Measurements from ENCODE around the gene SPTB.
"Not testable (repeated sequence)": the region's sequence is repeated elsewhere in the genome, so short reads cannot be mapped to it uniquely, and the experiment has no call there.

The SPTB gene

GRCh38 chr14:64879635-64880220 is at the start of gene SPTB:
Gene SPTB, minus strand, starts transcription at chr14:64879907. Its CDS starts 56,813 bp downstream, at chr14:64823094.
- DNase-seq (ENCODE audit: low read depth in 2 of 2), result peak in 1 of 2 donors; percentile 43

DNA sequence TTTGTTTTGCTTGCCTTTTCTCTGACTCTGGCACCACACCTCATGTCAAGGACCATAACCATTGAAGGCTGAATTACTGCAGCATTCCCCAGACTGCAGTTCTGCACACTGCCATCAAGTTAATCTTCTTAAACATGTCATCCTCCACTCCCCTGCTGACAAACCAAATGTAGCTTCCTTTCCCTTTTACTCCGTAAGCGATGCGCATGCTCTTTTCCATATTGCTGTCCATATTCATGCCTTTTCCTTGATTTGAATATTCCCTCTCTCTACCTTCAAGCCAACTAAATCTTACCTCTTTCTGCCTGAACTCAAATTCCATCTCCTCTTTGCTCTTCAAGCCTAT is 49.3 kb upstream of the SPTB start:
- no peak for DNase-seq (ENCODE audit: low read depth in 2 of 2)

DNA sequence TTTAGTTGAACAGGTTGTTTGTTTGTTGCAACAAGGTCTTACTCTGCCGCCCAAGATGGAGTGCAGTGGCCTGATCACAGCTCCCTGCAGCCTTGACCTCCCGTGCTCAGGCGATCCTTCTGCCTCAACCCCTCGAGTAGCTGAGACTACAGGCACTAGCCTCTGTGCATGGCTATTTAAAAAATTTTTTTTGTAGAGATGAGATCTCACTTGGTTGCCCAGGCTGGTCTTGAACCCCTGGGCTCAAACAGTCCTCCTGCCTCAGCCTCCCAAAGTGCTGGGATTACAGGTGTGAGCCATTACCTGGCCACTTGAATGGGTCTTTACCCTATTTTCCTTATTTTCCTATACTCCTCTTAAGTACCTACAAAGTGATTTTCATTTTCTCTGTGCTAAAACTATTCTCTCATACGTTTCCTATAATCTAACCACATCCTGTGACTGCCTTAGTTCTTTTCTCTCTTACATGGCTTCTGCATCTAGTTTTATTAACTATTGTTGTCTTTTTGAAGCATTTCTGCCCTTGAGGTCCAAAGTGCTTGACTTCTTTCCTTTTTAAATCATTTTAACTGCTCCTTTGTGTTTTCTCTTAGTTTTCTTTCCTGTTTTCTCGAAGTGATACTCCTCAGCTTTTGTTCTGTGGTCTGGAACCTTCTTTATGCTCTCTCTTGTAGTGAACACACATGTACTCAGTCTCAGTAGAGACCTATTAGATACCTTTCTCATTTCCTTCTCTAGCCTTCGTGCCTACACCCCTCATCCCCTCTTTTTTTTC is 48.7 kb upstream of the SPTB start:
- DNase-seq (ENCODE audit: low read depth in 2 of 2), result no peak

- no peak for DNase-seq (ENCODE audit: low read depth in 2 of 2)
Measured at GRCh38 chr14:64927031-64927430, 47.3 kb upstream of the SPTB start.

DNA sequence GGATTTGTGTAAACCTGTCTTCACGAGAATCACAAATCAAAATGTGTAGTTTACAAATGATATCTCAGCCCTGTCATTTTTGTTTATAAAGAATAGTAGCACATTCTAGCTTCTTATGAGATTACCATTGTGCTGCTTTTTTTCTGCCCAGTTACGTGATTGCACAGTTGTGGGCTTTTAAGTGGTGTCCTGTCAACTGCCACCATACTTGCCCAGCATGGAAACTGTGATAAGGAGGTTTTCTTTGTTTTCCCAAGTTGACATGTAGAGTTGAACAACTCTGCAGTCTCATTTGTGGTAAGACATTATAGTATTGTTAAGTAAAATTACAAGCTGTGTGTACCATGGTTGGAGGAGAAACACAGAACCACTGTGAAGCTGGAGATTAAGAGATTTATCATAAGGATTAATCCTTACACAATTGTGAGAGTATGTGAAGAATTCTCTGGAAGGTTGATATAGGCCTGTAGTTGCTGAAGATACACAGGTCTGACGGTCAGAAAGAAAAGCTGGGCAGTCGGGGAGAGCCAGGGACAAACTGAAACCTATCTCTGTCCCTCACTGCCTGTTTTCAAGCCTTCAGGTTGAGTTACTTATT is 46.8 kb upstream of the SPTB start:
- DNase-seq (ENCODE audit: low read depth in 2 of 2), result no peak

DNA sequence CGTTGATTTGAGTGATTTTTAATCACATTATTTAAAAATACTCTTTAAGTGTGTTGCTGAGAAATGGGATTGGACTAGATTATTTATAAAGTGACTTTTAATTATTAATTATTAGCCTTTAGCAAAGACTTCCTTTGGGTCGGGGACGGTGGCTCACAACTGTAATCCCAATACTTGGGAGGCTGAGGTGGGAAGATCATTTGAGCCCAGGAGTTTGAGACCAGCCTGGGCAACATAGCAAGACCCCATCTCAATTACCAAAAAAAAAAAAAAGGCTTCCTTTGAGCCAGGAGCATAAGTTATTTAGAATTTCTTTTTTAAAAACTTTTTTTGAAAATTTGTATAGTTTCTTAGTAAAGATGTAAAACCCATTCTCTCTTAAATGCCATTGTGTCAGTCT is 43.3 kb upstream of the SPTB start:
- no peak for DNase-seq (ENCODE audit: low read depth in 2 of 2)

- DNase-seq (ENCODE audit: low read depth in 2 of 2), result no peak
Measured at GRCh38 chr14:64920465-64920864, 40.8 kb upstream of the SPTB start.

GRCh38 chr14:64919618-64920017 is 39.9 kb upstream of the SPTB start:
- DNase-seq (ENCODE audit: low read depth in 2 of 2), result no peak

- no peak for DNase-seq (ENCODE audit: low read depth in 2 of 2)
Measured at GRCh38 chr14:64919215-64919614, 39.5 kb upstream of the SPTB start.

GRCh38 chr14:64918216-64918615 is 38.5 kb upstream of the SPTB start:
- no peak for DNase-seq (ENCODE audit: low read depth in 2 of 2)

GRCh38 chr14:64915797-64916196 is 36.1 kb upstream of the SPTB start:
- DNase-seq (ENCODE audit: low read depth in 2 of 2), result no peak

DNA sequence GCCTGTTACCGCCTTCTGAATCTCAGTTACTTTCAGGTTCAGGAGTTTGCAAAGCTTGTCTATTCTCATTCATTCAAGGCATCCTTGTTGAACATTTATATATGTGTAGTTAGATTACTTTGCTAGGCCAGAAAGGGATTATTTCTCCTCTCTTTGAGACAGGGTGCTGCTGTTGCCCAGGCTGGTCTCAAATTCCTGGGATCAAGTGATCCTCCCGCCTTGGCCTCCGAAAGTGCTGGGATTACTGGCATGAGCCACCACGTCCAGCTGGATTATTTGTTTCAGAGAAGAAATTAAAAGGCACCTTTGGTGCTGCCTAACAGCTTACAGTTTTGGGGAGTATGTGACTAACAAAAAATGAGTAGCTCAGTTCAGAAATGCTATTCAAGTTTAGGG is 35.3 kb upstream of the SPTB start:
- DNase-seq (ENCODE audit: low read depth in 2 of 2), result no peak

DNA sequence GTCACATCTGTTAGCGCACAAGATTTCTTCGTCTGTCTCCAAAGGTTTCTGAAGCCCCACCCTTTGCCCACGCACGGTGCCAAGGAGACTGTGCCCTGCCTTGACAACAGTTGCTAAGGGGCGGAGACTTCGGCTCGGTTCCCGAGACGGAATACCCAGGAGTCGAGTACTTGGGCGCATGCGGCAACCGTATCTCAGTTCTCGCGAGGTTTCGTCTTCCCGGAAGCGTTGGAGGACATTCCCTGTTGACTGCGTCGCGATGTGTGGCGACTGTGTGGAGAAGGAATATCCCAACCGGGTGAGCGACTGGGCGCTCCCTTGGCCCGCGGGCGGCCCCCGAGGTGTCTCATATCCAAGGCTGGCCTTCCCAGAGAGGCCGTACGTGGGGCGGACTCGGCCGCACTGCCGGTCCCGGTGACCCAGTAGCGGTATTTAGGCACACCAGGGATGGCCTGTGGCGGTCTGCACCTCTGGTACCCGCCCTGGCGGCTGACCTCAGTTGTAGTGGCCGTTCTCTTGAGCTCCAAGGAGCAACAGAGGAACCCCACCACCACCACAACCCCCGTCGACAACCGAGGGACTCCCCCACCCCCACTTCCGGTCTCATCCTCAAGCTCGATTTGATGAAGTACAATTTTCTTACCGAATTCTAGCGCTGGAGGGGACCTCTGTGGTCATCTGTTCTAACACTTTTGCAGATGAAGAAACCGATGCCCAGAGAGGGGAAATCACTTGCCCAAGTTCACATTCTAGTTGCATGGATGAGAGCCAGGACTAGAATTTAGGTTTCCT is 34.7 kb upstream of the SPTB start, which contains the start of gene CHURC1:
Gene CHURC1 (plus strand): TSS at position 219 of the 792 bp plus-strand sequence. CDS start 41 bp downstream, at position 260.
- DNase-seq (ENCODE audit: low read depth in 2 of 2), result peak; percentile 88 to 94

DNA sequence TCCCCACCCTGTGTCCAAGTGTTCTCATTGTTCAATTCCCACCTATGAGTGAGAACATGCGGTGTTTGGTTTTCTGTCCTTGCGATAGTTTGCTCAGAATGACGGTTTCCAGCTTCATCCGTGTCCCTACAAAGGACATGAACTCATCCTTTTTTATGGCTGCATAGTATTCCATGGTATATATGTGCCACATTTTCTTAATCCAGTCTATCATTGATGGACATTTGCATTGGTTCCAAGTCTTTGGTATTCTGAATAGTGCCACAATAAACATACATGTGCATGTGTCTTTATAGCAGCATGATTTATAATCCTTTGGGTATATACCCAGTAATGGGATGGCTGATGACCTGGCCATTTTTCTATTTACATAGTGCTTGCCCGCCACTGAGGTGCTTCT is 33.8 kb upstream of the SPTB start:
- not testable (repeated sequence) for DNase-seq (ENCODE audit: low read depth in 2 of 2)

- no peak for DNase-seq (ENCODE audit: low read depth in 2 of 2)
Measured at GRCh38 chr14:64912261-64912660, 32.6 kb upstream of the SPTB start.

GRCh38 chr14:64910847-64911495 is 31.3 kb upstream of the SPTB start:
- no peak for DNase-seq (ENCODE audit: low read depth in 2 of 2)

DNA sequence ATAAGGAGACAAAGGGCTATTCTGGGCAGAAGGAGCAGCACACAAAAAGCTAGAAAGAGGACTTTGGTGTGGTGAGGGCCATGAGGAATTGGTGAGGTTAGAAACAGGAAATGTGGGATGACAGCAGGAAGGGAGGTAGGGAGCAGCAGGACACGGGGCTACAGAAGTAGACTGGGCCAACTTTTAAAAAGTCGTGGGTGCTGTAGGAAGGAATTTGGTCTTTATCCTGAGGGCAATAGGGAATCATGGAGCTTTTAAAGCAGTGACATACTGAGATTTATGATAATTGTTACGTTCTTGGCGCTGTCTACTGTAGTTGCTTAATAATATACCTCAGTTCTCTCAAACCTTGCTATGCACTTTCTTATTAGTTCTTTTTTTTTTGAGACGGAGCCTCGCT is 26.3 kb upstream of the SPTB start:
- no peak for DNase-seq (ENCODE audit: low read depth in 2 of 2)

DNA sequence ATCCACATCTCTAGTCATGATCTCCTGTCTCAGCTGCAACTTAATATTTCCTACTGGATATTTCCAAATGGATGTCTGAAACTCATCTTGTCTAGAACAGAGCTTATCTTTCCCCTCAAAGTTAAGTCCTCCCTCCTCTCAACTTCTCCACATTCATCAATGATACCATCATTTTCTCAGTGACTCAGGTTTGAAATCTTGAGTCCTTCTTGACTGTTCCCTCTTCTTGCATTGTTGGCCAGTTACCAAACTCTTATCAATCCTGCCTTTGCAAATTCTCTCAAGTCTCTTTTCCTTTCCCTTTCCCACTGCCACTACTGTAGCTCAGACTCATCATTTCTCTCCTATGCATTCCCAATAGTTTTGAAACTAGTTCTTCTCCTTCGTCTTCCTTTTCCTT is 20.3 kb upstream of the SPTB start:
- no peak for DNase-seq (ENCODE audit: low read depth in 2 of 2)

DNA sequence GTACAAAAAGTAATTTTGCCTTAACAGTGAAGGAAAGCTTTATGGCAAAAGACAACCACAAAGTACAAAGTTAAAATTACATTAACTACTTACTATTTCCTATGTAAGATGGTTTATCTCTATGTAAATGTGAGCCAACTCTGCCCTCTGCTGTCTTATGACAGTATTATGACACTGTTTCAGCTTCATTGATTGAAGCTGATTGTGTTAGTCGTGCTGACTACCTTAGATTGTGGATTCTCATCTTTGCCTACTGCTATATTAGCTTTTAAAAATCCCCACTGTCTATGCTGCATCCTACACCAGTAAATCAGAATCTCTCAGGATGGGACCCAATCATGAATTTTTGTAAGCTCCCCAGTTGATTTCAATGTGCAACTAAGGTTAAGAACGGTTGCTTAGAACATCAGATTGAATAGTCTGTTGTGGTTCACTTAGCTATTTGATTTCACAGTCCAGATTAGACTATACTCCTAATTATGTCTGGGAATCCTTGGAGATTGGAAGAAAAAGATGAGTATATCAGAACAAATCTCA is 12.2 kb upstream of the SPTB start:
- DNase-seq (ENCODE audit: low read depth in 2 of 2), result no peak

GRCh38 chr14:64891173-64891838 is 11.6 kb upstream of the SPTB start:
- DNase-seq (ENCODE audit: low read depth in 2 of 2), result no peak

GRCh38 chr14:64889352-64889751 is 9.6 kb upstream of the SPTB start:
- DNase-seq (ENCODE audit: low read depth in 2 of 2), result no peak
